Colon (tissue), 2 donors: Measurements from ENCODE around the gene MINDY1.

Experiments used
- FAIRE-seq: peaks from 2 replicates; lab custom pipeline; 2012; peaks lifted over from hg19 to GRCh38; lab: Jason Lieb, UNC
- donor health status: control.
- donor health status: control.

The MINDY1 gene

DNA sequence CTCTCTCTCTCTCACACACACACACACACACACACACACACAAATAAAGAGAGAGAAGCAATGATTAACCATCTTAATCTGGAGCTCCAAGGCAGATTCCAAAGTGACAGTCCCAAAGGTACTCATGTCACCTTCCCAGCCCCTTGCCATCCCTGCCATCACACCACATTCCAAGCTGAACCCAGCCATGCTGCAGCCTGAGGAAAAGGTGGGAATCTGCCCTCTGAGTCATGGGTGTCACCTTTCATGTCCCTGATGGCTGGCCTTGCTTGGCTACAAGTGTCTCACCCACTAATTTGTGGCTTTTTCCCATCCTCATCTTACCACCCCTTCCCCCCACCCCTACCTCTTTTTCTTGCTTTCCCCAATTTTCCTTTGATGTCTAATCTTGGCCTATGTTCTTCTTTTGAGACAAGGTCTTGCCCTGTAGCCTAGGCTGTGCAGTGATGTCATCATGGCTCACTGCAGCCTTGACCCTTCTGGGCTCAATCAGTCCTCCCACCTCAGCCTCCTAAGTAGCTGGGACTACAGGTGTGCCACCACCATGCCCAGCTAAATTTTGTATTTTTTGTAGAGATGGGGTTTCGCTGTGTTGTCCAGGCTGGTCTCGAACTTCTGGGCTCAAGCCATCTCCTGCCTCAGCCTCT, 21.4 kb downstream of the MINDY1 start:
- FAIRE-seq = no peak

DNA sequence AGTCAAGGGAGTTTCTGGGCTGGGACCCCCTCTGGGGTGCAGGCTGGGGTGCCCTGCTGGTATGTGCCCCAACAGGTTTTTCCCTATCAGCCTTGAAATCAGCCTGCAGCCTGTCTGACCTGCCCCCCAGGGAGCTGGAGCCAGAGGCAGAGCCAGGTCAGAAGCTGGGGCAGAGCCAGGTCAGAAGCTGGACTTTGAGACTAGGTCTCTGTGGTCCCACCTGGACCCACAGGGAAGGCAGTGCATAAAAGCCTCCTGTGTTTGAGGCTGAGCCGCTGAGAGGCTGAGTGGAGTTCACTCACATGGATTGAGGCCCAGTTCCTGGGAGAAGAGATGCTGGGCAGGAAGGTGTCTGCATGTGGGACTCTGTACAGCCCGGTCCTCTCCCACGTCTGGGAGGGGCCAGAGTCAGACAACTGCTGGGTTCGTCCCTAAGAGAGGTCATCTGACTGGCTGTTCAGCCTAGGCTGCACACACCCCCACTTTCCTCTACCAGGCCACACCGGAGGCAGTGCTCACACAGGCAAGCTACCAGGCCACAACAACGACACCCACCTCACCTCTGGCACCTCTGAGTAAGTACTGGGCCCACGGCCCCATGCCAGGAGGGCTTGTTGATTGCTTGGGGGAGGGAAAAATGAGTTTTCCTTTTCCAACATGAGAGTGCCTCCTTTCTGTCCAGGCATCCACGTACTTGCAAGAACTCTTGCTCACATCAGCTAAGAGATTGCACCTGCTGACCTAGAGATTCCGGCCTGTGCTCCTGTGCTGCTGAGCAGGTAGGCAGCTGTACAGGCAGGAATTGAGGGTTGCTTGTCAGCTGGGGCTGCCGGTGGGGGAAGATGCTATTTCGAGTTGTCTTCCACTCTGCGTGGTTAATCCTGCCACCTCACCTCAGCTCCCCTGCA, 24.6 kb downstream of the MINDY1 start, which contains the start of gene ANXA9:
ANXA9 (plus strand) TSS at position 488 of the 908 bp plus-strand sequence. CDS start 814 bp downstream, outside the sequence.
- FAIRE-seq = no peak

DNA sequence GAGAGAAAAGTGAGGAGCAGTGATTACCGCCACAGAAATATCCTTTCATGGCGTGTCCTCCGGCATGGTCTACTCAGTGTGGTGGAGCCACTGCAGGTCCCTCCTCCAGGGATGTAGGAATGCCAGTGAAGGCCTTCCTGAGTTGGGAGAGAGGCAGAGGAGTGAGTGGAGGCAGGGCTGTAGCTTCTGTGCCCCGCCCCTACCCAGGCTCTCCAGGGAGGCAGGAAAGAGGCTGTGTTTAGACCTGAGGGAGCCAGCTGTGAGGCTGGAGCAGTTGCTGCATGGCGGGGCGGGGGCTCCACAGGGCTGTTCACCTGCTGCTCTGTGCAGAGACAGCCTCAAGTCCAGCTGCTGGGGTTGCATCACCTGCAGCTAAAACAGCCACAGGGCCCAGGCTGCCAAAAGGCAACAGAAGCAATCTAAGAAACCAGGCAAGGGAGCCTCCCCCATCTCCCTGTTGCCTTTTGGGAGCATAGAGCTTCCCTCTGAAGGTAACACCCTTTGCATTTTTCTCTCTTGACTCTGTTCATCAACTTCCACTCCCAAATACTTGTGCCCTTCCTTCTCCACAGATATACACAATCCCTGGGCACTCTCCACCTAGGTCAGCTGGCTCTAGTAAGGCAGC, 25.4 kb downstream of the MINDY1 start:
- FAIRE-seq = no peak

DNA sequence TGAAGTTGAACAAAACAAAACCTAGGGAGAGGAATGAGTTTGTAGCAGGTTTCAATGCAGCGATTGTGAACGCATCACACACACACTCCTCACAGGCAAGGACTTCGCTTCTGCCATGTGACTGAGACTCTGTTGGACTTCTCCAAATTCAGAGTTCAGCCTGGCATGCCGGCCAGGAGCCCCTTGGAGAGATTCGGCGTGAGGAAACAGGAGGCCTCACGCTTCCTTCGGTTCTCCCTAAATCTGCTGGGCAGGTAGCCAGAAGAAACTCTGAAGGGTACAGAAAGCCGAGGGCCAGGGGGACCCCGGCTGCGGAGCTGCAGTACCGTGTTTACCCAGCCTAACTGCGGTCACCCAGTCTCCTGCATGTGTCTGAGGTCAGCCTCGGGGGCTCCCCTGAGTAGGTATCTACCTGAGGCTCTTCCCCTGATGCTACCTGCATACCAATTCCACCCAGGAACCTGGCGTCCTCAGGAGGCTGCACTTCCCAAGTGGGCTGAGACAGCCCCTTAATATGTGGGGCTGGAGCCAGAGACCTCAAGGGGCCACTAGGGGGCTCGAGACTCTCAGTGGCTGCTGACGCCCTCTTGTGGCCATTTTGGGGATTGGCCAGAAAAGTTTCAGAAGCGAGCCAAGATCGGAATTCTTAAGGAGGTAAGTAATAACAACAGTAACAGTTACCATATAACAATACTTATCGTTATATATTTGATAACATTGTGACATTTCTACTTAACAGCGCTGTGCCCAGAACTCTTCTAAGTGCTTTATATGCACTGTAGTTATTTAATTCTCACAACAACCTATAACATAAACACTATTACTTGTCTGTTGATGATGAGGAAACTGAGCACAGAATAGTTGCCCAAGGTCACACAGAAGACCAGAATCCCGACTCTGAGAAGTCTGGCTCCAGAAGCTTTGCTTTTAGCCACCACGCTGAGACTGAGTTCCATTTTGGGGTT, 27.3 kb downstream of the MINDY1 start:
- FAIRE-seq = no peak

DNA sequence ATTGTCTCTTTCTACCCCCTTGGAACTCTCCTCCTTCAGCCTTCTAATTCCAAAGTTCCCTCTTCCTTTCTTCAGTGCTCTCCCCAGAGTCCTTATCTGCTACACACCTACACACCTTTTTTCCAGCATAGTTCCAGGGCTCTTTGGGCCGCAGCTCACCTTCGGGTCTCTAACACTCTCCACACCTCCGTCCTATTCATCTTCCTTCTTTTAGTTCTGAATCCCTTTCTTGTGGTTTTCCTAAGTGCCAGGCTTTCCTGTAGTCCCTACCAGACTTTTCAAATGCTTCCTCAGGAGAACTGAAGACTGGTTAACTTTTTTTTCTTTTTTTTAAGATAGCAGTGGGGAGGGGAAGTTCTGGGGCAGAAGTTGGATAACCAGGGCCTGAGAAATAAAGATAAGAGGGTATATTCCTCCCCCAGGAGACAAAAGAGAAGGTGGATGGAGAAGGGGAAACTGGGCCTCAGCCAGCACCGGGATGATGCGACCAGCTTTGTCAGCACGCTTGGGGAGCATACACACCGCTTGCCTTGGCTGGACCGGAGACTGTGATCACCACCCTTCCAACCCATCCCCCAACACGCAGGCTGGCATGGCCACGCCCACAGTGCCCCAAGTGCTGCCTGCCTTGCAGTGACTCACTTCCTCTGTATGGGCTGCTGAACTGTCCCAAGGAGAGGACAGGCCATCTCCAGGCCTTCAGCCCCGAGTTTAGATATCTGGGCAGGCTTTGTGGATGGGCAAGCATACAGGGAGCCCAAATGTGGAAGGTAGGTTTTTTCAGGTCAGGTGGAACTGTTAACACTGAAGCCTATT, 29.6 kb downstream of the MINDY1 start:
- FAIRE-seq = no peak

DNA sequence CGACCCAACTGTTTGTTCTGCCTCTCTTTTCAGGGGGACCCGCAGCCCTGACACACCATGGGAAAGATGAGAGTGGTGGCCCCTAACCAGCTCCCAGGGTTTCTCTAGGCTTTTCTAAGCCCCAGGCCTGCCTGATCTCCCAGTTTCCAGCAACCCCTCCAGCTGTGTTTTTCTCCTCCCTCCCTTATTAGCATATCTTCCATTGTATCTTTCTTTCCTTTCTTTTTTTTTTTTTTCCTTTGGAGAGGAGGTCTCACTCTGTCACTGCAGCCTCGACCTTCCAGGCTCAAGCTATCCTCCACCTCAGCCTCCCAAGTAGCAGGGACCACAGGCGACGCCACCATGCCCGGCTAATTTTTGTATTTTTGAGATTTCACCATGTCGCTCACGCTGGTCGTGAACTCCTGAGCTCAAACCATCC, 30.3 kb downstream of the MINDY1 start:
- no peak for FAIRE-seq

DNA sequence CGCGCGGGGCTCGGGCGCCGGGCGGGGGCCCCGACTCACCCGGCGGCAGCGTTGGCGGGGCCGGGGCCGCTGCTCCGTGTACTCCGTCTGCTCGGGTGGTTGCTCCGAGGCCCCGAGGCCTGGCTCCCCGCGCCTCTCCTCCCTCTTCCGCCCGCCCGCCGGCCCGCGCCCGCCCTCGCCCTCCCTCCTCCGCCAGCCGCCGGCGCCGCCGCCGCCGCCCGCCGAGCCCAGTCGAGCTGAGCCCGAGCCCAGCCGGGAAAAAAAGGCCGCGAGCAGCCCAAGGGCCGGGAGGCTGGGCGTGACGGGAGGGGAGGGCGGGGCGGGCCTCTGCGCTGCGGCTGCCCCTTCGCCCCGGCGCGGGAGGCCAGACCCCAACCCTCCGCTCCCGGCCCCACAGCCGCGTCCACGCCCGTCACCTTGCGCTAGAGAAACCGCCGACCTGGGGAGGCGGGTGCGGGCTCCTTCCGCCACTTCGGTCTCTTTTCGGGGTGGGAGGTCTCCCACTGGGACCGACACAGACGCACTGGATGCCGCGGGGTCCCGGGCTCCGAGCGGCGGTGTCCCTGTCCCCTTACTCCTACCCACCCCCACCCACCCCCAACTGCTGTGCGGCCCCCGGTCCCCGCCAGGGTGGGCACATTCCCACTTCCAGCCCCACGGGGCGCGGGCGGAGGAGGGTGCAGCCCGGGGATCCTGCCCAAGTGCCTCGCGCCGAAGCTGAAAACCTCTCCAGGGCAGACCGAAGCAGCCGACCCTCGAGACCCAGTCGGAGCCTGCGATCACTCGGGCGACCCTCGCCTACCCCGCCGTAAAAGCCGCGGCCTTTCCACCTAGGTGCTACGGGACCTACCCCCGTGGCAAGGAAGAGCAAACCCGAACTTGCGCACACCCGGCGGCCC, 31.9 kb downstream of the MINDY1 start, which contains the start of gene CERS2:
CERS2 (minus strand) TSS at position 256 of the 899 bp plus-strand sequence. CDS start 5,745 bp downstream, outside the sequence.
- FAIRE-seq = no peak

DNA sequence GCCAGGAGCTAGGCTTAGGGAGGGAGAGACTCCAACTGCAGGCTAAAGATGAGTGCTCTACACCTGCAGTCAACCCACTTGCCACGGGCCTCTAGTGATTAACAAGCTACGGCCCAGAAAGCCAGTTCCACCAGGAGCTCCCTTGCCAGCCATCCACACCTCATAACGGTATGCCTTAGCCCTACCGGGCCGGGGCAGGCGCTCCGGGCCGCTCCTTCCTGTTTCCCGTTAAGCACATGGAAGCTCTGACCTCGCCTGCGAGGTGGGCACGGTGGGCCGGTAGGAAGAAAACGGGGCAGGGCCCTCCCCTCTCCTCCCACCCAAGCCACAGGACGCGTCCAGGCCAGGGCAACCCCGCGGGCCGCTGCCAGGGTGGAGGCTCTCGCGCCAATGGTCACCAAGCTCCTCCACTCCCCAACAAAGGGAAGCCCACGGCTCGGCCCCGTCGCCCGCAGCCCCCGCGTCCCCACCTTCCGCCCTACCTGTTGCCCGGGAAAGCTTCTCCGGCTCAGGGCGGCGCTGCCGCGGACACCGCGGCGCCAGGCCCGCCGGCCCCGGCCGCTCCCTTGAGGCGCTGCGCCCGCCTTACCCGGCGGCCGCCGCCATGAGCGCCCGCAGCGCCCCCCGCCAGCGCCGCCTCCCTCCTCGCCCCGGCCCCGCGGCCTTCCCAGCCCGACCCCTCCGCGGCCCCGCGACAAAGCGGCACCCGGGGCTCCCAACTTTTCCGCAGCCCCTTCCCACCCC, 32.7 kb downstream of the MINDY1 start:
- FAIRE-seq = no peak

DNA sequence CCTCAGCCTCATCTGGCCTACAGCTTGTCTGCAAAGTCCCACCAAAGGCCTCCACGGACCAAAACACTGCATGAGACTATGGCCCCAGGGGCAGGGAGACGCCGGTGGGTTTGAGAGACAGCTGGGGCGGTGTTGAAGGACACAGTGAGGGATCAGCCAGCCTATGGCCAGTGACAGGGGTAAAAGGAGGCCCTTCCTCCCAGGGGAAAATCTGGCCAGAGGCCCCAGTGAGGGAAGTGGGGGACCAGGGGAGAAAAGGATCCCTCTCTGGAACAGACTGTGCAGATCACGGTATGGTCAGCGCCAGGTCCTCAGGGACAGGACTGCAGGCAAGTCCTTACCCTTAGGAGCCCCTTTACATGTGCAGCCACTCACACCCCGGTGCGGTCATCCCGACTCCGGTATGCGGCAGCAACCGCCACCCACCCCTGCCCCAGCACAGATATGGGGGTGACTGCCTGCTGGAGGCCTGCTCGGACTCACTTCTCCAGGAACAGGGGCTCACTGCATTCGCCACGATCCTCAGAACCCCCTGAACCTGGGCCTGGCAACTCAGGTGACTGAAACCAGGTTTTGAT, 33.4 kb downstream of the MINDY1 start:
- FAIRE-seq = no peak

DNA sequence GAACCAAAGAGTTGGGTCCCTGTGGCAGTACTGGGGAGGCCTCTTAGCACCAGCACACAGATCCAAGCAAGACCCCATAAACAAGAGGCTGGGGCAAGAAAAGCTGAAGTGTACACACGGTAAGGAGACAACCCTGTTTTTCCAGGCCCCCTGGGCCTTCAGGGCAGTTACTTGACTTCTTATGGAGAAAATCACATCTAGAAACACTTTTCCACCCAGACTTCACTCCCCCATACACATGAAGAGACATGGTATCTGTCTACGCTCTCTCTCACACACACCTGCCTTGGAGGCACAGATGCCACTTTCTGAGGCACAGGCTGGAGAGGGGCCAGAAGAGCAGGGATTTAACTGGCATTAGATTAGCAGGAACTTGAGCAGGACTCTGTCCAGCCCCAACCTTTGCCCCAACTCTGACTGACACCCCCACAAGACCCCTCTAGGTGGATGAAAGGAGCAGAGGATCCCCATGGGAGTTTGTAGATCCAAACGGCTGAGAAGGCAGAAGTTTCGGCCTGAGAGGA, 34.2 kb downstream of the MINDY1 start:
- FAIRE-seq = no peak

DNA sequence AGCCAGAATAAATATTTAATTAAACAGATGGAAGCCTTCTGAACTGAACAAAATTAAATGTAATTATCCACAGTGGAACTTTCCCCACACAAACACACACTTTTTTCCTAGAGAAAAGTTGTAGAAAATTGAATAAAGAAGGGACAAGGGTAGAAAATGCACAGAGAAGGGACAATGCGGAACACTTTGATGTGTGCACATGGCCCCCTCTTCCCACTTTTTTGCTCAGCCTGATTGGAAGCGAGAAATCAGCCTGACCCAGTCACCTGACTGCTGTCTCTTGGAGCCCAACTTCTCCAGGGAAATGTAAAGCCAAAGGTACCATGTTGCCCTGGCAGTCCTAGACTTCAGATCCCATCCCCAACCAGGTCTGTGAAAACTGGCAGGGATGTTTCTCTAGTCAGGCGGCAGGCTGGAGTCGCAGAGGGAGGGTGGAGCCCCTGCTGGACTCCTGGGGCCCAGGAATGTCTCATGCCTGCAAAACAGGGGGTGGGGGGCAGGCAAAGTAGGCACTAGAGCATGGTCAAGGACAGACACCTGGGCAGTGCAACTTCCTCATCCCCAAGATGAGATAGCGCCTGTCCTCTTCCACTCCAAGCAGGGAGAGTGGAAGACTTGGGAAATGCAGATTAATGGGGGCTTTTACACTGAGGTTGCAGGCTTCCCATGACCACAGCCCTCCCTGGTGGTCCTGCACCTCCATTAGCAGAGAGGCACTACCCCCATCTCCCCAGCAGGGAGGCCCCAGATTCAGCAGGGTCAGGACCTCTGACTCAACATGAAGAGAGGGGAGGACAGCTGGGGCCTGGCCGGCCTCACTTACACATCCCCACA, 34.9 kb downstream of the MINDY1 start:
- FAIRE-seq = no peak

DNA sequence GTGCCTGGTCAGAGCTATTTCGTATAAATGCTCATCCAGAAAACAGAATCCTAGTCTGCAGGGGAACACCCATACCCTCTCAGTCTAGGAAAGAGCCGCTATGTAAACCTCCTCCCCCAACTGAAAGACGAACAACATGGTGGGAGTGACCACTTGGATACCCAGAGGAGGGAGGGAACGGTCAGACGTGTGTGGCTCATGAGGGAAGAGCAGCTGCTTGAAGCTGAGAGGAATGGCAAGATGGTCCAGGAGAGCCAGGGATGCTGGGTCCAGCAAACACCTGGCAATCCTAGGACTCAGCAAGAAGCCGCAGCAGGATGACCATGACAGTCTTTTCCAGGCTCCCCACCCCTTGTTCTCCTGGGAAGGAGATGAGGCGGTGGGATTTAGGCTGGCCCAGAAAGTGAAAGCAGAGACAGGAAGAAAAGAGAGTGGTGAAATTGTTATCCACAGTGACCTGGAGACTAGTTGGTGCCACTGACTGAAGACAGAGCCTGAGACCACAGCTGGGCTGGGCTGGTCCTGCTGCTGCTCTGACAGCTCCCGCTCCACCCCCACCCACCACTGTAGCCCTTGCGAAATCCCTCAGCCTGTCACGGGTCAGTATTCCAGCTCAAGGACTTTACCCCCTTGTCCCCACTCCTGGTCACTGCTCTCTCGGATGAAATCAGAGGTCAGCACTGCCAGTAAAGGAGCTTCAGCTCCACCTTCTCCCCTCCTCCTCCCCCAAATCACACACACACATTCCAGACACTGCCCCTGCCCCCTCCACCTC, 35.7 kb downstream of the MINDY1 start:
- no peak for FAIRE-seq

DNA sequence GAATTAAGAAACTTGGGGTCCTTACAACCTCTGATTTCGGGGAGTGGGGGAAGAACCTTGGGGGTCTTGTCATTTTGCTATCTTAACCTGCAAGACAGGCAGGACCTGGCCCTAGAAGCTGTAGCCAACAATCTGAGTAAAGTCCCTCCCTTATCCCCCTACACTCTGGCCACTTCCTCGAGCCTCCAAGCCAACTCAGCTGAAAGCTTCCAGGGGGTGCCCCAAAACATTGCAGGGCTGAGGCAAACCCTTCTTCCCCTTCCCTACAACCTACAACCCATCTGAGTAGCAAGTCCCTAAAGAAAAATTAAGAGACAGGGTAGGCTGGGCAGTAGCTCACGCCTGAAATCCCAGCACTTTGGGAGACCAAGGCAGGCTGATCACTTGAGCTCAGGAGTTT, 37.1 kb downstream of the MINDY1 start:
- no peak for FAIRE-seq

DNA sequence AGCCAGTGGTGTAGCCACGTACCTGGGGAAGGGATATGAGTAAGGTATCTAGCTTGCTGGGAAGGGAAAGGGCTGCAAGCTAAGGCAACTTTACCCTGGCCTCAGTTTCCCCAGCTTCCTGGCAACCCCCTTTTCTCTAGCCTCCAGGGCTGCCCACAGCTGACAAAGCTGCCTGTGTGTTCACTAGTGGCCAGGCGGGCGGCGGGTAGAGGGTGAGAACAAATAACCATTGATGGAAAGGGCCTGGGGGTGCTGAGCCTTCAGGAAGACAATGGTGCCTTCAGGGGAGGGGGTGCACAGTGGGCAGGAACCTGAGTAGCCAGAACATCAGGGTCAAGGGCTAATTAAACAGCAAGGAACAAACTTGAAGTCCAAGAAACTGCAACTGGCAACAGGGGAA, 38.2 kb downstream of the MINDY1 start:
- no peak for FAIRE-seq

DNA sequence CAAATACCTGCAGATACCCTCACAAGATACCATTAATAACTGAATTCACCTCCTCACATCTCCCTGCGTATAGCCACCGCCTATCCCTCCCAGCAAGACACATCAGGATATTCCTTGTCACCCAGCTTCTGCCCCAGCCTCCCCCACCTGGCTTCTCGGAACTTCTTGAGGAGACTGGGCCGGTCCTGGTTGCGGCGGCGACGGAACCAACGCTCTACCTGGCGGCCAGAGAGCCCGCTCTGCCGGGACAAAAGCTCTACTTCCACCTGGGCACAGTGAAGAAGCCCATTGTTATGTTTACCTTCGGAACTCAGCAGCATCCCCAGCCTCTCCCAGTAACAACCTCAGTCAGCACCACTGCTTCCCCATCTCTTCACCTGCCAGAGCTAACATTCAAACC, 38.8 kb downstream of the MINDY1 start:
- no peak for FAIRE-seq

DNA sequence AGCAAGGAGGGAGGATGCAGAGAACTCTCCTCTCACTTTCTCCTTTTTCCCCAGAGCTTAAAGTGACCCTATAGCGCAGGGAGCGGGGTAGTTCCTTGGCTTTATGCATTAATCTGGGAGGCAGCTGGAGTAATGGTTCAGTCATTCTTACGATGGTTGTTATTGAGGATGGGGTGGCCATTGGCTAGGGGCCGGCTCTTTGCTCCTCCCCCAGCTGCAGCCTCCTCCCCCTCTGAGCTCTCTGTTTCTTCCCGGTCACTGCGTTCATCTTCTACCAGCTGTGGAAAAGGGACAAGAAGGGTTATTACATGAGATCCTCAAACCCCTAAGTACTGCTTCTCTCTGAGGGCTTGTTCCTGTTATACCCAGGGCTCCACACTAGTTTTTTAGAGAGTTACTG, 40.7 kb downstream of the MINDY1 start:
- FAIRE-seq = no peak

DNA sequence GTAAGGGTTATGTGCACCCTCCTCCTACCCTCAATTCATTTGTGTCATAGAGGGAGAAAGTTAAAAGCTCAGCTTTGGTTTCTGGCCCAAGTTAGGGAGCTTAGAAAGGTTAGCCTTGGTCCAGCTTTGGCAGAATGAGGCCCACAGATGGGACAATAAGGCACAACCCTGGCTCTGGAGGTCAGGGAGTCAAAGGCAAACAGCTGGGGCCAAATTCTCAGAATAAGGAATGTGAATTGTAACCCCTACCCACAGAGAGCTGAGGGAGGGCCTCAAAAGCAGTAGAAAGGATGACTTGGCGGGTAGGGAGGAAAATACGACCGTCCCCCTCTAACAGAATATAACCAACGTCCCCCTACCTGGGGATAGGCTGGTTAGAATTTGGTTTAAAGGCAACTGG, 41.1 kb downstream of the MINDY1 start:
- no peak for FAIRE-seq
